CD8-positive, alpha-beta memory T cell (primary cell): ENCODE measurements around the gene GRK2. TPM values are rescaled to one million over a fixed set of nuclear protein-coding genes. Genes with fewer than 3 reads are reported as not detected.

ENCODE experiments used
- CTCF ChIA-PET: fragments of 350-600 bp; sonication (Branson Sonifier 250); formaldehyde crosslinking; loops from one replicate; lab custom pipeline; 2021; ENCODE audit warnings: antibody characterized with exemption; lab: Charles Lee
- POLR2A ChIA-PET: fragments of 350-600 bp; sonication (Branson Sonifier 250); formaldehyde crosslinking; loops from one replicate; lab custom pipeline; 2021; ENCODE audit warnings: antibody characterized with exemption; lab: Charles Lee
- DNase-seq, 5 donors: peaks; one replicate each; pipeline versions ENCODE4 v3.0.0 to v3.0.0-alpha.2; 2020 to 2022; ENCODE audit warnings: mixed read lengths in 1 of 5
- H3K27ac ChIP-seq: one replicate; pipeline ENCODE4 v1.7.0; 2013; ENCODE audit warnings: low read depth, mild to moderate bottlenecking, low read length, moderate library complexity
- H3K27me3 ChIP-seq: 2 replicates; pipeline ENCODE4 v1.7.0; 2013; ENCODE audit warnings: low read length, mild to moderate bottlenecking; ENCODE audit not compliant: insufficient read depth, poor library complexity, severe bottlenecking
- H3K36me3 ChIP-seq: 2 replicates; pipeline ENCODE4 v1.7.0; 2013; ENCODE audit warnings: mild to moderate bottlenecking, low read length, moderate library complexity; ENCODE audit not compliant: insufficient read depth
- H3K4me1 ChIP-seq: 2 replicates; pipeline ENCODE4 v1.7.0; 2013; ENCODE audit warnings: mild to moderate bottlenecking, low read length, moderate library complexity; ENCODE audit not compliant: insufficient read depth
- H3K4me3 ChIP-seq: 2 replicates; pipeline ENCODE4 v1.7.0; 2013; ENCODE audit warnings: mild to moderate bottlenecking, low read length
- H3K9me3 ChIP-seq: 2 replicates; pipeline ENCODE4 v1.7.0; 2013; ENCODE audit warnings: mild to moderate bottlenecking, low read length
- H3K27ac Mint-ChIP-seq, 8 donors: one replicate each; pipeline ENCODE4 v1.8.0; 2020 to 2021; ENCODE audit warnings: mixed read lengths in 8 of 8, mild to moderate bottlenecking in 6 of 8, inconsistent platforms in 3 of 8, moderate library complexity in 3 of 8
- H3K27me3 Mint-ChIP-seq, 2 donors: one replicate each; pipeline ENCODE4 v1.8.0; 2020 to 2021; ENCODE audit warnings: mixed read lengths in 2 of 2, mild to moderate bottlenecking in 1 of 2, moderate library complexity in 1 of 2
- H3K36me3 Mint-ChIP-seq, 3 donors: one replicate each; pipeline ENCODE4 v1.8.0; 2020 to 2021; ENCODE audit warnings: mixed read lengths in 3 of 3, inconsistent platforms in 1 of 3, mild to moderate bottlenecking in 1 of 3
- H3K4me1 Mint-ChIP-seq, 3 donors: one replicate each; pipeline ENCODE4 v1.8.0; 2020 to 2021; ENCODE audit warnings: mixed read lengths in 3 of 3, inconsistent platforms in 1 of 3, mild to moderate bottlenecking in 1 of 3
- H3K4me3 Mint-ChIP-seq, 7 donors: one replicate each; pipeline ENCODE4 v1.8.0; 2020 to 2021; ENCODE audit warnings: mixed read lengths in 7 of 7, mild to moderate bottlenecking in 6 of 7, moderate library complexity in 4 of 7, inconsistent platforms in 2 of 7
- H3K9me3 Mint-ChIP-seq, 5 donors: one replicate each; pipeline ENCODE4 v1.8.0; 2020 to 2022; ENCODE audit warnings: mixed read lengths in 5 of 5, mild to moderate bottlenecking in 3 of 5, moderate library complexity in 2 of 5, inconsistent platforms in 1 of 5
- polyA plus RNA-seq: library from polyadenylated mRNA; unstranded; fragments of 300-500 nt; fragmentation: Illumina TruSeq; gene quantifications from one replicate; pipeline ENCODE4 v1.2.3, GENCODE V29; 2021
- total RNA-seq, 2 experiments: library from RNA; stranded (reverse); gene quantifications; one replicate each; pipeline ENCODE4 v1.2.3, GENCODE V29; 2021

Gene GRK2
- total and polyA plus RNA-seq, 3 experiments from 2014 or later, result 69.9 to 246 (median 237) TPM

- Histone ChIP-seq H3K27me3 (no peaks in the 10 kb centered on the region), H3K36me3 (no peaks in the 10 kb centered on the region), H3K9me3 (no peaks in the 10 kb centered on the region), H3K4me1 (no peaks in the 10 kb centered on the region), H3K27ac (no peak overlapping the region), H3K4me3 (no peak overlapping the region)
- no peak for DNase-seq
- Mint-ChIP-seq H3K9me3 (no peaks in the 10 kb centered on the region), H3K27ac (no peak overlapping the region), H3K4me1 (no peaks in the 10 kb centered on the region), H3K36me3 (peaks cover 0 to 6% (median 1%) of the 10 kb centered on the region in 3 donors), H3K27me3 (no peaks in the 10 kb centered on the region), H3K4me3 (no peak overlapping the region)
- ChIA-PET CTCF (interaction anchor here (1.5 kb wide), 1 partner anchor 14 kb away, joined by 4 read pairs; no protein-coding TSS in a partner anchor), POLR2A (no interaction called here)
Observed at GRCh38 chr11:67332081-67332691, 65.9 kb downstream of the GRK2 start.

Other genes with a start within 250 kb of the GRK2 start
- not detected for gene SYT12, start 243.3 kb upstream of the GRK2 start, total RNA-seq
- not detected for gene SYT12, start 243.3 kb upstream of the GRK2 start, polyA plus RNA-seq
- 1 to 10 TPM; 1.7 to 1.9 TPM for gene RHOD, start 209.6 kb upstream of the GRK2 start, total RNA-seq
- 1.1 TPM for gene RHOD, start 209.6 kb upstream of the GRK2 start, polyA plus RNA-seq
- gene KDM2A, start 147.2 kb upstream of the GRK2 start, total RNA-seq, result 100 to 1,000 TPM; 101 to 107 TPM
- 20.4 TPM for gene KDM2A, start 147.2 kb upstream of the GRK2 start, polyA plus RNA-seq
- gene ANKRD13D, start 22.8 kb downstream of the GRK2 start, total RNA-seq, result 10 to 100 TPM; 84.9 to 90.1 TPM
- 23.9 TPM for gene ANKRD13D, start 22.8 kb downstream of the GRK2 start, polyA plus RNA-seq
- 10 to 100 TPM in 1 of 2 experiments, 1 to 10 TPM in 1; 8.4 to 10.6 TPM for gene SSH3, start 37.1 kb downstream of the GRK2 start, total RNA-seq
- gene SSH3, start 37.1 kb downstream of the GRK2 start, polyA plus RNA-seq, result 3.5 TPM
- gene POLD4, start 87.1 kb downstream of the GRK2 start, total RNA-seq, result 10 to 100 TPM; 32.3 to 37.8 TPM
- gene POLD4, start 87.1 kb downstream of the GRK2 start, polyA plus RNA-seq, result 91.2 TPM
- gene CLCF1, start 107.1 kb downstream of the GRK2 start, total RNA-seq, result 1 to 10 TPM; 3.5 to 4.2 TPM
- gene CLCF1, start 107.1 kb downstream of the GRK2 start, polyA plus RNA-seq, result 4.6 TPM
- 10 to 100 TPM; 36.8 to 38.8 TPM for gene RAD9A, start 125.5 kb downstream of the GRK2 start, total RNA-seq
- 9.4 TPM for gene RAD9A, start 125.5 kb downstream of the GRK2 start, polyA plus RNA-seq
- 100 to 1,000 TPM; 338 to 357 TPM for gene PPP1CA, start 135.4 kb downstream of the GRK2 start, total RNA-seq
- 564 TPM for gene PPP1CA, start 135.4 kb downstream of the GRK2 start, polyA plus RNA-seq
- 100 to 1,000 TPM; 102 to 105 TPM for gene TBC1D10C, start 137.6 kb downstream of the GRK2 start, total RNA-seq
- 331 TPM for gene TBC1D10C, start 137.6 kb downstream of the GRK2 start, polyA plus RNA-seq
- gene CARNS1, start 149.2 kb downstream of the GRK2 start, total RNA-seq, result 1 to 10 TPM; 2.0 to 2.7 TPM
- 1.8 TPM for gene CARNS1, start 149.2 kb downstream of the GRK2 start, polyA plus RNA-seq
- 10 to 100 TPM; 86.0 to 88.4 TPM for gene RPS6KB2, start 162.0 kb downstream of the GRK2 start, total RNA-seq
- gene RPS6KB2, start 162.0 kb downstream of the GRK2 start, polyA plus RNA-seq, result 54.0 TPM
- gene PTPRCAP, start 171.2 kb downstream of the GRK2 start, total RNA-seq, result 100 to 1,000 TPM; 145 to 163 TPM
- 1,075 TPM for gene PTPRCAP, start 171.2 kb downstream of the GRK2 start, polyA plus RNA-seq
- gene CORO1B, start 177.0 kb downstream of the GRK2 start, total RNA-seq, result 10 to 100 TPM; 90.3 to 92.8 TPM
- 12.2 TPM for gene CORO1B, start 177.0 kb downstream of the GRK2 start, polyA plus RNA-seq
- gene GPR152, start 186.3 kb downstream of the GRK2 start, total RNA-seq, result not detected
- gene GPR152, start 186.3 kb downstream of the GRK2 start, polyA plus RNA-seq, result 0.87 TPM
- under 1 TPM; 0.28 to 0.33 TPM for gene CABP4, start 188.9 kb downstream of the GRK2 start, total RNA-seq
- gene CABP4, start 188.9 kb downstream of the GRK2 start, polyA plus RNA-seq, result 0.36 TPM
- gene TMEM134, start 202.8 kb downstream of the GRK2 start, total RNA-seq, result 10 to 100 TPM; 49.6 to 57.9 TPM
- gene TMEM134, start 202.8 kb downstream of the GRK2 start, polyA plus RNA-seq, result 152 TPM
- 100 to 1,000 TPM; 160 to 171 TPM for gene AIP, start 216.6 kb downstream of the GRK2 start, total RNA-seq
- 210 TPM for gene AIP, start 216.6 kb downstream of the GRK2 start, polyA plus RNA-seq
- 100 to 1,000 TPM in 1 of 2 experiments, 10 to 100 TPM in 1; 94.0 to 109 TPM for gene PITPNM1, start 238.9 kb downstream of the GRK2 start, total RNA-seq
- 49.6 TPM for gene PITPNM1, start 238.9 kb downstream of the GRK2 start, polyA plus RNA-seq
- gene CDK2AP2, start 241.7 kb downstream of the GRK2 start, total RNA-seq, result 10 to 100 TPM; 60.7 to 68.9 TPM
- gene CDK2AP2, start 241.7 kb downstream of the GRK2 start, polyA plus RNA-seq, result 173 TPM